OCI-LY3 (cell line): Measurements from ENCODE around the gene ARHGAP42.

Experiments
- H2AFZ ChIP-seq: fragments of 200-600, 300-600 bp; shearing (Covaris generic); 2 replicates; pipeline ENCODE4 v1.6.0; 2014; ENCODE audit warnings: antibody characterized with exemption, low read depth, low read length
- H3K27ac ChIP-seq: fragments of 200-600, 300-600 bp; sonication (generic); 2 replicates; pipeline ENCODE4 v1.5.1; 2014; ENCODE audit warnings: mild to moderate bottlenecking, low read length, moderate library complexity, mixed read lengths
- H3K27me3 ChIP-seq: fragments of 200-600, 300-600 bp; sonication (generic); 2 replicates; pipeline ENCODE4 v1.6.1; 2014; ENCODE audit warnings: low read depth, low read length, mixed read lengths
- H3K36me3 ChIP-seq: fragments of 200-600, 300-600 bp; sonication (generic); replicated peaks from 2 replicates; pipeline ENCODE3; 2014; ENCODE audit warnings: low read depth, low read length, mixed read lengths
- H3K4me1 ChIP-seq: fragments of 300-600, 200-600 bp; sonication (generic); 2 replicates; pipeline ENCODE4 v1.6.1; 2014; ENCODE audit warnings: low read length, mixed read lengths
- H3K4me2 ChIP-seq: fragments of 200-600, 300-600 bp; sonication (generic); 2 replicates; pipeline ENCODE4 v1.6.1; 2014; ENCODE audit warnings: low read length, mixed read lengths
- H3K4me3 ChIP-seq: fragments of 300-600, 200-600 bp; sonication (generic); 2 replicates; pipeline ENCODE4 v1.5.1; 2014; ENCODE audit warnings: antibody characterized with exemption, mild to moderate bottlenecking, low read length, moderate library complexity
- H3K79me2 ChIP-seq: fragments of 300-600, 200-600 bp; shearing (Covaris generic); 2 replicates; pipeline ENCODE4 v1.6.1; 2014; ENCODE audit warnings: mild to moderate bottlenecking, low read length, mixed read lengths
- H3K9ac ChIP-seq: fragments of 300-600, 200-600 bp; shearing (Covaris generic); 2 replicates; pipeline ENCODE4 v1.6.0; 2014; ENCODE audit warnings: mild to moderate bottlenecking, low read length, moderate library complexity
- H3K9me3 ChIP-seq: fragments of 200-600, 300-600 bp; shearing (Covaris generic); 2 replicates; pipeline ENCODE4 v1.6.1; 2014; ENCODE audit warnings: low read length, mixed read lengths; ENCODE audit not compliant: insufficient read depth
- H4K20me1 ChIP-seq: fragments of 200-600, 300-600 bp; sonication (generic); 2 replicates; pipeline ENCODE4 v1.6.1; 2016; ENCODE audit warnings: low read length, mixed read lengths; ENCODE audit not compliant: insufficient read depth
- CTCF ChIP-seq: fragments of 200-600, 300-600 bp; sonication (generic); IDR thresholded peaks from 2 replicates; pipeline ENCODE4 v1.5.1; 2014; ENCODE audit warnings: antibody characterized with exemption, low read length, low read depth
- EZH2phosphoT487 ChIP-seq: fragments of 200-600 bp; shearing (Covaris generic); IDR thresholded peaks from 2 replicates; pipeline ENCODE4 v1.6.1; 2018; ENCODE audit warnings: antibody characterized with exemption, mixed run types, low read depth

ARHGAP42 gene

GRCh38 chr11:100860318-100861155 is 173.4 kb downstream of the ARHGAP42 start:
- H3K27ac ChIP-seq, result no peak overlapping the region
- no peaks in the 10 kb centered on the region for H3K79me2 ChIP-seq
- H3K9me3 ChIP-seq, result no peaks in the 10 kb centered on the region
- H2AFZ ChIP-seq, result no peak overlapping the region
- H3K4me3 ChIP-seq, result no peak overlapping the region
- no peak for TF ChIP-seq CTCF
- no peak for TF ChIP-seq EZH2phosphoT487
- H3K9ac ChIP-seq, result no peak overlapping the region
- no peak overlapping the region for H3K4me2 ChIP-seq
- peaks cover 9% of the 10 kb centered on the region for H3K4me1 ChIP-seq
- no peaks in the 10 kb centered on the region for H3K27me3 ChIP-seq
- no peaks in the 10 kb centered on the region for H3K36me3 ChIP-seq
- no peaks in the 10 kb centered on the region for H4K20me1 ChIP-seq

- H3K4me1 ChIP-seq, result peaks cover 13% of the 10 kb centered on the region
- H3K27me3 ChIP-seq, result no peaks in the 10 kb centered on the region
- TF ChIP-seq CTCF (no peak), EZH2phosphoT487 (no peak)
- no peak overlapping the region for H3K4me2 ChIP-seq
- H2AFZ ChIP-seq, result no peak overlapping the region
- peaks cover 4% of the 10 kb centered on the region for H3K36me3 ChIP-seq
- H3K4me3 ChIP-seq, result no peak overlapping the region
- no peak overlapping the region for H3K27ac ChIP-seq
- peaks cover 3% of the 10 kb centered on the region; the same call in 1 of the 2 replicates for H3K9me3 ChIP-seq
- no peaks in the 10 kb centered on the region for H4K20me1 ChIP-seq
- H3K9ac ChIP-seq, result no peak overlapping the region
- H3K79me2 ChIP-seq, result no peaks in the 10 kb centered on the region
Observed at GRCh38 chr11:100861212-100861611, 174.1 kb downstream of the ARHGAP42 start.

GRCh38 chr11:100863080-100863581 is 176.0 kb downstream of the ARHGAP42 start:
- Histone ChIP-seq H3K27me3 (no peaks in the 10 kb centered on the region), H3K4me2 (no peak overlapping the region), H4K20me1 (no peaks in the 10 kb centered on the region), H3K36me3 (peaks cover 5% of the 10 kb centered on the region), H3K27ac (no peak overlapping the region), H3K9me3 (peaks cover 4% of the 10 kb centered on the region; the same call in 1 of the 2 replicates), H2AFZ (no peak overlapping the region), H3K9ac (no peak overlapping the region), H3K79me2 (no peaks in the 10 kb centered on the region), H3K4me1 (peaks cover 22% of the 10 kb centered on the region), H3K4me3 (no peak overlapping the region)
- no peak for TF ChIP-seq EZH2phosphoT487
- no peak for TF ChIP-seq CTCF

GRCh38 chr11:100865443-100866065 is 178.5 kb downstream of the ARHGAP42 start:
- TF ChIP-seq EZH2phosphoT487 (no peak), CTCF (no peak)

More at GRCh38 chr11:100865443-100866065, 178.5 kb downstream of the ARHGAP42 start:
- Histone ChIP-seq H3K36me3 (peaks cover 5% of the 10 kb centered on the region), H4K20me1 (no peaks in the 10 kb centered on the region), H3K4me1 (peaks cover 18% of the 10 kb centered on the region), H2AFZ (no peak overlapping the region), H3K9me3 (peaks cover 4% of the 10 kb centered on the region; the same call in 1 of the 2 replicates), H3K4me2 (no peak overlapping the region), H3K4me3 (no peak overlapping the region), H3K27ac (no peak overlapping the region), H3K79me2 (no peaks in the 10 kb centered on the region), H3K9ac (no peak overlapping the region), H3K27me3 (no peaks in the 10 kb centered on the region)
